ENCODE results near the gene DPYD. TPM values are rescaled to one million over a fixed set of nuclear protein-coding genes. Genes with fewer than 3 reads are reported as not detected.

Gene DPYD
- total RNA-seq, 1 donor from 2014 or later: 21.7 TPM

DNA sequence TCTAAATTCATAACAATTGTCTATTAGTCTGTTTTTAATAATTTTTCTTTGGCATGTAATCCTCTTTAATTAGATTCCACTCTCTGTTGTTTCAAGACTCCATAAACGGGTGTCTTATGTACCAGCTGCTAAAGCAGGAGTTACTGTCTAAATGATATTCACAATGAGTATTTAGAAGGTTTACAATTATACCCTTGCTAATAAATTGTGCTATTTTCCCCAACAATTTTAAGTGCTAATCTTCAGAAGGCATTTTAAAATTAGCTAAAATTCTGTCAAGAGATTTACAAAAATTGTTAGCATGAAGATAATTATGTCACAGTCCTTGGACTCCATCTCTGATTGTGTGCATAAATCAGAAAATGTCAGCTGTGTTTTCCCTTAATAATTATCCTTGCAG is 83.7 kb downstream of the DPYD start:
- no peak for DNase-seq

DNA sequence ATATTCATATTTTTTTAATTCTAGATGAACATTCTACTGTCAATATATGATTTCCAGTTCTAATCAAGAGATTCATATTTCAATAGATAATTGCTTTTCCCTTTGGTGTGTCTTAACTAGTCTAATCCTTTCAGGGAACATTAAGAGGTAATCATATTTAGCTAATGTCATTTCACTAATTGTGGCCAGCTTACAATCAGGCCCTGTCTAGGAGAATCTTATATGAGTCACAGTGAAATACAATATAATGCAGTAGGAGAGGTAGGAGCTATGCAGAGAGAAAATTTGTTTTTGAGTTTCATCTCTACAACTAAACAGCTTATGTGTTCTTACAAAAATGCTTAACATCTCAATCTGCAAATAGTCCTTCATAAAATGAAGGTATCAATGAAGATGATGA is 85.9 kb downstream of the DPYD start:
- no peak for DNase-seq

DNA sequence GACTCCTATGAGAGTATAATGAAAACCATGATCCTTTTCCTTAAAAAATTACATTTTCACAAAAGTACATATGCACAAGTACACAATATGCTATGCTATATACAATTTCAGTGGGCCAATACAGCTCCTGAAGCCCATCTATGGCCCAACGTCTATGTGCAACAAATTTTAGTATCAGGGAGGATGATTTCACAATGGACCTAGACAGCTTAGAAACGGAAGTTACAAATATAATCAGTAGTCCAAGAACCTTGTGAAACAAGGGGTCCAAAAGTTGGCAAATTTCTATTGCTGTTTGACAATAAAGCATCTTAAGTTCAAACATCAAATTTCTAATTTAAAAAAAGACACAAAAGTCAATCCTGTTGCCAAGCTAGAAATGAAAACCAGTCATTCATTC is 87.0 kb downstream of the DPYD start:
- no peak for DNase-seq

DNA sequence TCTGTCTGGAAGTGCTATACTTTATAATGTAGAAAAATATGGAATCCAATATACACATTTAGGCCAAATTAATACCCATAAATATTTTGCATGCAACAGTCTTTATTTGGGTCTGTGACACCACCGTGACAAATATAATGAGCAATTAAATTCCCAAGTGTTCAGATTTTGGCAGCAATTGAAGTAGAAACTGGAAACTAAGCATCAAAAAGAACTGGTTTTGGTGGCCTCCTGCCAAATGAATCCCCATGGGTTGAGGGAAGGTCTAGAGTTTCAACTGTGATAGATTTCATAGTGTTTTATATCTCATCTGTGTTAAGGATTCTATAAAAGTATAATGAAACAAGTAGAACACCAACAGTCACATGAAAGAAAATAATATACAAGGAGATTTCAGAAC is 88.4 kb downstream of the DPYD start:
- DNase-seq: peak; percentile 41

DNA sequence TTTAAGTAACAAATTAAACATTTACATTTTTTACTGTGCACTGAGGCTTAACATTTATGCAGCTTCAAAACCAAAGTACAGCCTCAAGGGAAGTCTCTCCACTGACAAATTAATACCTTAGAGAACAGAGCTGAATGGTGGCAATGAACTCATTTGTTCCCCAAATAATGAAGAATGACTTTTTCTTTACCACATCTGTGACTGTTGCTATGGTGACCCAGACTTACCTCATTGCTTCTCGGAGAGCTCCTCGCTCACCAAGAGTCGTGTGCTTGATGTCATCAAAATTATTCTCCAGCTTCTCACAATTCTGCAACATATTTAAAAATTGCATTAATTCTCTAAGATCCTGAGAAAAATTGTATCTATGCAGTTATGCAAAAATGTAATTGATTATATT is 92.9 kb downstream of the DPYD start:
- DNase-seq: no peak

DNA sequence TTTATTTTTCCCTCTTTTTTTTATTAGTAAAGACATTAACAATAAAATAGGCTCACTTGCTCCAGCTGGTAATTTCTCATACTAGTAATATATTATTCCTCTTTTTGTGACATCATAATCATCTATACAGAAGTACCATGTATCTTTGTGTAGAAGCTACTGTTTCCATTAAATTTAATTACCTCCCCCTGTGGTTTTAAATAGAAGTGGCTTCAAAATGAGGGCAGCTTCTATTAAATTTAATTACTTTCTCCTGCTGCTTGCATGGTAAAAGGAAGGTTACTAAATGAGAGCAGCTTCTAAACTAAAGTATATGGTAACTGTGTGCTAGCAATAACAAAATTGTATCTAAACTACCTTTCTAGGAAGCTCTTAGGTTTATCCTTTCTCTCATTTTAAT is 94.0 kb downstream of the DPYD start:
- DNase-seq: no peak

DNA sequence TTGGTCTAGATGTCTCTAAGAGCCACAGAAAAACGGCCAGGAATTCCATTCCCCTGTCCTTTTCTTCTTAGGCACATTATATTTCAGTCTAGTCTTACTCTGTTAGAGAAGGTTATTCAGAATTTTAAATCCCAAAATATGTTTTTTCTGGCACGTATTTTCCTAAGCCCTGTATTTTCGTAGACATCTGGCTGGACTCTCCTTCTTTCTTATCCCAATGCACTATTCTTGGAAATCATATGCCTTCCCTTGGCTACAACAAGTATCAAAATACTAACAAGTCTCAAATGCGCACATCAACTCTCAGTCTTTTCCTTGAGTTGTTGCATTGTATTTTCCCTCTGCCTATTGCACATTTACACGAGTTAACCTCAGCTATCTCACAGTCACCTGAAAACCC is 96.2 kb downstream of the DPYD start:
- no peak for DNase-seq

DNA sequence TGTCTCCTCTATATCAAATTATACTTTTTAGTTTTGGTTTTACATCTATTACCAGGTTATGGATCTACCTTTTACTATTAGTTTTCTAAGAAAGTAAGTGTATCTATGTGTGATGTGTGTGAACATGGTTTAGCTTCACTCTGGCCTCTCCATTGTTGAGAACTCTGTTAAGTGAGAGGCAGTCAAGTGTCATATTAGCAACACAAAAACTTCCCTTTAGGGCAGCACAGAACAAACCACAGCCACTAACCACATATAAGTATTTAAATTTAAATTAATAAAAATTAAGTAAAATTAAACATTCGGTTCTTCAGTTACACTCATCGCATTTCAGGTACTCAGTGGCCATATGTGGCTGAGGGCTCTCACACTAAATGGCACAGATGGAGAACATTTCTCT is 96.6 kb downstream of the DPYD start:
- DNase-seq: no peak

DNA sequence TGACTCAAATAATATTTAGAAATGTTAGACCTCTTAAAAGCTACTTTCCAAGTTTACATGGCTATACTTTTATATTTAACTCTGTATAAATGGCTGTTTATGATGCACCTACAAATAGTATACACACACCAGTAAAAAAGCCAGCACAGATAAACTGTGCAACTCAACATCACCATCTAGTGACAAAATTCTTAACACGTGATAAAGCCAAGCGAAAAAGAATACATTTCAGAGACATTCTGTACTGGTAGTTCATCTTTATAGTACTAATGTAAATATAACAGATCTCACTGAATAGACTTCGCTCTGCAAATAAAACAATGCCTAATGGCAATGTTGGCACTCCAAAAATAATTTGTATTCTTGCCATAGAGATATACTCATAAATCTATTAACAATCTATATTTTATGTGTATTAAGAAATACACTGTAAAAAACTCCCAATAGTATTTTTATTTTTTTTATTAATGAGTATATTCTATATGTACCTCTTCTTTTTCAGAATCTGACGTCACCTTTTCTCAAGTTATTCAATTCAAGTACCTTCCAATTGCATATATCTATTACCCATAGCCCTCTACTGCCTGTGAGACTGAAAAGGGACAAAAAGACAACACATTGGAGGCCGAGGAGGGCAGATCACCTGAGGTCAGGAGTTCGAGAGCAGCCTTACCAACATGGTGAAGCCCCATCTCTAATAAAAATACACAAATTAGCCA is 100.2 kb downstream of the DPYD start:
- peak; percentile 19 for DNase-seq

DNA sequence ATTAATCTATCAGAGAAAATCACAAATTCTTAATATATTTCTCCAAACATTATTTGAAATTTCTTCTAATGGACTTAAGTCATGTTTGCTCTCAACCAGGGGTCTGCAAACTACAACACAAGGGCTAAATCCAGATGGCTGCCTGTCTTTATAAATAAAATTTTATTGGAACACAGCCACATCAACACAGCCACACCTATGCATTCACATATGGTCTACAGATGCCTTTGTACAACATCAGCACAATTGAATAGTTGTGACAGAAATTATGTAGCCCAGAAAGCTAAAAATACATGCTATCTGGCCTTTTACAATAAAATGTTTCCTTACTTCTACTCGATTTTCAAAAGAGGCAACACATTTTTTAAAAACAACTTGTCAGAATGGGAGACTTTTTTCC is 103.9 kb downstream of the DPYD start:
- no peak for DNase-seq

DNA sequence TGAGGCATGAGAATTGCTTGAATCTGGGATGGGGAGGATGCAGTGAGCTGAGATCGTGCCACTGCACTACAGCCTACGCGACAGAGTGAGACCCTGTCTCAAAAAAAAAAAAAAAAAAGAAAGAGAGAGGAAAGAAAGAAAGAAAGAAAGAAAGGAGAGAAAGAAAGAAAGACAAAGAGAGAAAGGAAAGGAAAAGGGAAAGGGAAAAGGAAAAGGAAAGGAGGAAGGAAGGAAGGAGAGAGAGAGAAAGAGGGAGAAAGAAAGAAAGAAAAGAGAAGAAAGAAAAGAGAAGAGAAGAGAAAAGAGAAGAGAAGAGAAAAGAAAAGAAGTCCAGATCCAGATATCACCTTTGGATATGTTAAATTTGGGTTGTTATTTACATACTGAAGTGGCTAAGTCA is 106.0 kb downstream of the DPYD start:
- no peak for DNase-seq

DNA sequence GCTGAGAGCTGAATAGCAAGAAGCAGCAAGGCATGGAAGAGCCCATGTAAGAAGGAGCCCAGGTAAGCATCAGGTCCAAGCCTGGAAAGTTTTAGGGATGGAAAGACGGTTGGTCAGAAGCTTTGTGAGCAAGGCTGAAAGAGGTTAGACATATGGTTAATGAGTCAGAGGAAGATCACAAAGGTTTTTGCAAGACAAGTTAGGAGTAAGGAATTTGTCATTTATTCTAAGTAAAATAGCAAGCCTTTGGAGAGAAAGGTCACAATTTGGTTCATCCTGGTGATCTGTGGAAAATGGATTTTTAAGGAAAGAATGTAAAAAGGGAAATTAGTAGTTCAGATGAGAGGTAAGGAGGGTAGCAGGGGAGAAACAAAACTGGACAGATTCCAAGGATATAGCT is 106.7 kb downstream of the DPYD start:
- DNase-seq: no peak

DNA sequence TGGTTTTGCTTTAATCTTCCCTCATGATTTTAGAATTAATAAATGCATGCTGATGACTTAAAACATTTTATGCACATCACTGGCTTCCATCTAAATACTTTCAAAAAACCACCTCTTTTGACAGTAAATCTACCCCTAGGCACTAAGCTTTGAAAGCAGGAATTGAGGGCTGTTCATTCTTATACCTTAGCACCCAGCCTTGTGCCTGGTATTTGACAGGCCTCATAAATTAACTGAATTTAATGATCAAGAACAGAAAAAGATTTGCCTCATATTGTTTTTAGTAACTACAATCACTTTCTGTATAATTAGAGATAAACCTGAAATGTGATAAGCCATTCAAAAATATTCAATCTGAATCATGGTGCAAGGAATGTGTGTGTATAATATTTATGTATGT is 108.8 kb downstream of the DPYD start:
- no peak for DNase-seq

DNA sequence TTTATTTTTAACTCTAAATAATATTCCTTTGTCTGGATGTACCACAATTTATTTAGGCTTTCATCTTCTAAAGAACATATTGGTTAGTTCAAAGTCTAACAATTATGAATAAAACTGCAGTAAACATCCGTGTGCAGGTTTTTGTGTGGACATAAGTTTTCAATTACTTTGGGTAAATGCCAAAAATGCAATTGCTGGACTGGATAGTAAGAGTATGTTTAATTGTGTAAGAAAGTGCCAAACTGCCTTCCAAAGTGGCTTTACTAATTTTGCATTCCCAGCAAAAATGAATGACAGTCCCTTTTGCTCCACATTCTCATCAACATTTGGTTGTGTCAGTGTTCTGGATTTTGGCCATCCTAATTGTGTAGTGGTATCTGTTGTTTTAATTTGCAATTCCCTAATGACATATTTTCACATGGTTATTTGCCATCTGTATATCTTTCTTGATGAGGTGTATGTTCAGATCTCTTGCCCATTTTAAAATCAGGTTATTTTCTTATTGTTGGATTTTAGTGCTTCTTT is 113.8 kb downstream of the DPYD start:
- DNase-seq: no peak

DNA sequence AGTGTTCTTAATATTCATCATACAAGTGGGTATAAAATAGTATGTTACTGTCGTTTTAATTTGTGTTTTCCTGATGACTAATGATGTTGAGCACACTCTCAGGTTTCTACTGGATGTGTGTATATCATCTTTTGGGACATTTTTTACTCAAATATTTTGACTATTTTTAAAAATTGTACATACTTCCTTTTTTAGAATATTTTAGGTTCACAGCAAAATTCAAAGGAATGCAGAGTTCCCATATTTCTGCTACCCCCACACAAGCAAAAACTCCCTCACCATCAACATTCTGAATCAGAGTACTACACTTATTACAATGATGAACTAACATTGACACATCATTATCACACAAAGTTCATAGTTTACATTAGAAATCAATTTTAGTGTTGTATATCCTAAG is 114.5 kb downstream of the DPYD start:
- DNase-seq: no peak

DNA sequence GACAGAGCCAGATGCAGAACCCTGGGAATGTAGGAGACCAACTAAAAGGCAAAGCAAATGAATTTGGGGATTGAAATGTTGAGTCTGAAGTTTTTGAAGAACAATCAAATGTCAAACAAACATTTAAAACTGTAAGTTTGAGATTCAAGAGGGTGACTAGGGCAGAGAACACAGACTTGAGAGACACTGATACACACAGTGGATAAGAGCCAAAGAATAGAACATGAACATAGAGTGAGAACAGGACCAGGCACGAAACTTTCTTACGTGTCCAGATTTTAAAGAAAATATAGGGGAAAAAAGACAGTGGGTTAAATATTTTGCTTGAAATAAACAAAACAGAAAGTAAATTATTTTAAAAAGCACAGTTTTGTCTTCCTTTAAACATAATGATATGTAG is 115.7 kb downstream of the DPYD start:
- no peak for DNase-seq

DNA sequence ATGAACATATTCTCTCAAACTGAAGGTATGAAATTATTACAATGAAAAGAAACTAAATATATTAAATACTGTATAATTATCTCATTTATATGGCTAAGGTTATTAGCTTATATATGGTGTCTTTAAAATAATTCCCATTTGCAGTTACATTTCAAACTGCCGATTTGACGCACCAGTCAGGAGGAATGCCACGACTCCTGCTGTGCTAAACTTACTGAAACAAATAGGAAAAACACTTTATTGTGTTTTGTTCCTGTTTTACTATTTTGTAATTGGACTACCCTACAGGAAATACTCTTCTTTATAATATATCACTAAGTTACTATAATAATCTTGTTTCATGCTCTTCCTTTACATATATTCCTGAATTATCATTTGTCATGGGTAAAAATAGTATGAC is 117.8 kb downstream of the DPYD start:
- DNase-seq: no peak

DNA sequence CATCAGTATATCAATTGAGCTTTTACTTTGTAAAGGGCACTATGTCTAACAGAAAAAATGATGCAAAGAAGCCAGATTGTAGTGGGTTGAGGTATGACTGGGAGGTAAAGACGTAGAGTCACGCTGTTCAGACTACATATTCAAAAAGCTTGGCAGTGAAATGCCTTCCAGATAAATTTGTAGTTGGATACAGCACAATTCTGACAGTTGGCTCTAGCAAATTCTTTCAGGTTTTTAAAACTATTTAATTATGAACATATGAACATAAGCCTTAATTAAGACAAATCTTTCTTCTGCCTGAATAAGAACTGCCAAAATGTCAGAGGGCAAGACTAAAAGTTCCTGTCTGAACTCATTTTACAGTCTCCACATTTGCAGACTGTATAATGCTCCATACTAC is 118.8 kb downstream of the DPYD start:
- no peak for DNase-seq

DNA sequence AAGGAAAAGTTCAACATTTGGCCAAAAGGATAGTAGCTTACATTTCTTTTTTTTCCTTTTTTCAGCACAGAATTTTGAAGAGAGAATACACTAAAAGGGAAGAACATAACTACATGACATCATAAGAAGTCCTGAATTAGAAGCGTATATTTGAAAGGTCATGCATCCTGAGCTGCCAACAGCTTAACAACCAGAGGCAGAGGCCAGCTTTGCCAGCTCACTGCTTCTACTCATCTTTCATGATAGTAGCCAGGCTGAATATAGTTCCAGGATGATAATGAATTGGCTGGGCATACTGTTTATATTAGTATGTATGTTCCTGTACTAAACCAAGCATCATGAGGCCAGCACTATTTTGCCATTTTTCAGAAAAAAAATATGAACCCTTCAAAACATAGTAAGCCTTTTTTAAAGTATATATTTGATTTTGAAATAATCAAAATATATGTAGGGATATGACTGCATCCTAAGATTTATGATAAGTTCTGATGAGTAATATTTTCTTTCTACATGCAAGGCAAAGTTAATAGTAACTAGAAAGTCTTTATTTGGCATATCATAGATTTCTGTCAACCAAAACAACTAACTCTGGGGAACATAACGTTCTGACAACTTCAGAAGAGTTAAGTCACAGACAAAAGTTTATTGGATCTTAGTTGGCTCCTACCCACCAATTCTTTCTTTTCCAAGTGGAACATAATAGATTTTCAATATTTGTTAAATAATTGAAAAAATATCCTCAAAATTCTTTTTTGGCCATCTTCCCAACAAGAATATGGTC is 123.2 kb downstream of the DPYD start:
- DNase-seq: no peak

DNA sequence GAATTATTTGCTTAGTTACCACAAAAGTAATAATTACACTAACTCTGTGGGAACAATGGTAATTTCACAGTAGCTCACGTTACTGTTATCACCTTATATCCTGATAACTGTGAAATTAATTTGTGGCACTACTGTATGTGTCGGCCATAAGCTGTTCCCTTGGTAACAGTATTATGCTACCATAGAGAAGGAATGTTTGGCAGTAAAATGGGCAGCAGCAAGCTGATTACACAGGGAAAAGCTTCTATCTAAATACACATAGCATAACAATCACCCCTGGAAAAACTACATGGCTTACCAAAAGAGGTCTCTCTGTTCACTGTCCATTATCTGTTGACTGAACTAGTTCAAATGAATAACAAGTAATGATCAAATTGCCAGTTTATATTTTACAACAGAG is 124.1 kb downstream of the DPYD start:
- DNase-seq: no peak

DNA sequence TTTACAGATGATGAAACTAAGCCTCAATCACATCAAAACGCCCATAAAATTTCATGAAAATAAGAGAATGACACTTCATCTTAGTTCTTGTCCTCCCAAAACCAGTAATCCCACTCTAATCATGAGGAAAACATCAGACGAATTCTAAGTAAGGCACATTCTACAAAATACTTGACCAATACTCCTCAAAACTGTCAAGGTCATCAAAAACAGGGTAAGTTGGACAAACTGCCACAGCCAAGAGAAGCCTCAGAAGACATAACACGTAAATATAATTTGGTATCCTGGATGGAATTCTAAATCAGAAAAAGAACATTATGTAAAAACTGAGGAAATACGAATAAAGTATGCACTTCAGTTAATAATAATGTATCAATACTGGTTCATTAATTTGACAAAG is 128.2 kb downstream of the DPYD start:
- DNase-seq: no peak

DNA sequence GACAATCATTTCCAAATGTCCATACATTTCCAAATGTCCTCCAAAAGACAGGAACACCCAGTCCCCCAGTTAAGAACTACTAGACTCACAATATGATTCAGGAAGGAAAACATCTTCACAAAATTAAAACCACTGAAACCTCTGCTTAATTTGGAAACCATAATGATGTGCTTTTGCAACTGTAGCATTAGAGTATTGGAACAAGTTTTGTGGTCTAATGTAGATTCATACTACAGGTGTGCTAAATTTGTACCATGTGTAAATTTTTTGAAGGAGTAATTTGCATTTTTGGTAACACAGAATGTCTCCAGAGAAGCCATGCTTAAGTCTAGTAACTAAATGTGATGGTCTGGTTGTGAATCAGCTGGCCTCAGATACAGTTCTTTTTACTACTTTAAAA is 129.6 kb downstream of the DPYD start:
- DNase-seq: no peak

DNA sequence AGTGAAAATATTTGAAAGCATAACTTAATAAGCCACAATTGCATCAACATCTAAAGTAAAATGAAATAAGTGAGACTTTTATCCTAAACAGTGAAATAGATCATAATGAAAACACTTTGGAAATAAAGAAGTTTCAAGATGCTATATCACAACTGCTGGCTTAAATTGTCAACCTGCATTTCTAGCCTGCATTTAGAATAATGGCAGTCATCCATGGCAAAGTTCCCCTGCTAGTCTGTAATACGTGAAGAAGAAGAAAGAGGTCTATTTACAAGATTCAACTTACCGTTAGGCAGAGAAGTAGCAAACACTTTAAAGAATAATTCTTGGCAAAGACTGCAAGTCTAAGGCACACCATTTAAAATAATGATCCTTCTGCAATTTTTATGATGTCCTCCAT is 133.6 kb downstream of the DPYD start:
- no peak for DNase-seq

DNA sequence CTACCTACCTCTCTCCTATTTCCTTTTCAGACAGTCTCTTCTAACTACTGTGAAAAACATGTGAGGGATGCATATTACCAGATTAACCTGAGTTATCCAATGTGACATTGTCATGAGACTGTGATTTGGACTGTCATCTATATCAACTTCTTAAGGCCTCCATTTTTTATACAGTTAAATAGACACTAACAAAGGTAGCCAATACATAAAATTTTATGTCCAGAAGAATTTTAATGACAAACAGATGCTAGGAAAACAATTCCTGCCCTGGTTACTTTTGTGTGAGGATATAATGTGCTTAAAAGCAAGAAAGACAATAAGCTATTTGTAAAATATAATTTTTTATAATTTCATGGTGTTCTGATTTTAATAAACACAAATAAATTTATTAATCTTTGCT is 136.2 kb downstream of the DPYD start:
- no peak for DNase-seq
